A673 (cell line): ENCODE results near the gene USP44.

Source experiments
- EZH2 ChIP-seq: fragments of 200-600 bp; sonication (generic); IDR thresholded peaks from 2 replicates; pipeline ENCODE4 v1.6.1; 2017; ENCODE audit warnings: borderline replicate concordance, low read depth, mild to moderate bottlenecking, mixed read lengths, antibody characterized with exemption, low read length; ENCODE audit not compliant: poor library complexity, severe bottlenecking
- TF ChIP-seq, protein P1 (sequence below): fragments of 300-800, 200-600 bp; sonication (generic); conservative IDR thresholded peaks from 2 replicates; pipeline ENCODE4 v1.5.1; 2017; ENCODE audit warnings: low read depth, mild to moderate bottlenecking, antibody characterized with exemption, low read length, moderate library complexity, mixed read lengths

DNA sequence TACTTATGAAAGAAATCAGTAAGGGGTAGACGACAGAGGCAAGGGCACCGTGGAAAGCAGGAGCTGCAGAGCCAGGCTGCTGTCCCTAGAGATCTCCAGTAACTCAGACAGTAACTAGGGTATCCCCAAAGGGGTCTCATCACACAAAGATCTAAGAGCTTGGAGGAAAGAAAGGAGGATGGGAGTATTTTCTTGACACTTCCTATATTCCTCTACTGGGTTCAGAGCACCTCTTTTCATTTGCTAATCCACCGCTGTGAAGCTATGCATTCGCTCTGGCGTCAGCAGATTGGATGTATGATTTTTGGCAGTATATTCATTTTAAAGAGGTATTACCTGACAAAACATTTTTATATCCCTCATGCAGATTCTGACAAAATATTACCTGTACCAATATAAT is 12.6 kb downstream of the USP44 start:
- TF ChIP-seq, protein P1, sequence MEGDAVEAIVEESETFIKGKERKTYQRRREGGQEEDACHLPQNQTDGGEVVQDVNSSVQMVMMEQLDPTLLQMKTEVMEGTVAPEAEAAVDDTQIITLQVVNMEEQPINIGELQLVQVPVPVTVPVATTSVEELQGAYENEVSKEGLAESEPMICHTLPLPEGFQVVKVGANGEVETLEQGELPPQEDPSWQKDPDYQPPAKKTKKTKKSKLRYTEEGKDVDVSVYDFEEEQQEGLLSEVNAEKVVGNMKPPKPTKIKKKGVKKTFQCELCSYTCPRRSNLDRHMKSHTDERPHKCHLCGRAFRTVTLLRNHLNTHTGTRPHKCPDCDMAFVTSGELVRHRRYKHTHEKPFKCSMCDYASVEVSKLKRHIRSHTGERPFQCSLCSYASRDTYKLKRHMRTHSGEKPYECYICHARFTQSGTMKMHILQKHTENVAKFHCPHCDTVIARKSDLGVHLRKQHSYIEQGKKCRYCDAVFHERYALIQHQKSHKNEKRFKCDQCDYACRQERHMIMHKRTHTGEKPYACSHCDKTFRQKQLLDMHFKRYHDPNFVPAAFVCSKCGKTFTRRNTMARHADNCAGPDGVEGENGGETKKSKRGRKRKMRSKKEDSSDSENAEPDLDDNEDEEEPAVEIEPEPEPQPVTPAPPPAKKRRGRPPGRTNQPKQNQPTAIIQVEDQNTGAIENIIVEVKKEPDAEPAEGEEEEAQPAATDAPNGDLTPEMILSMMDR = no peak
- no peak for TF ChIP-seq EZH2
